DOHH2 (cell line): ENCODE measurements around the gene MIEF2.

ENCODE experiments used
- H3F3A ChIP-seq: fragments of 200-600 bp; sonication (generic), shearing (Covaris generic); 2 replicates; pipeline ENCODE4 v1.6.0; 2016; ENCODE audit warnings: antibody characterized with exemption, mild to moderate bottlenecking; ENCODE audit not compliant: control insufficient read depth, insufficient read depth
- H3K27ac ChIP-seq: fragments of 200-600 bp; sonication (generic); 2 replicates; pipeline ENCODE4 v1.5.1; 2014; ENCODE audit warnings: low read depth, mild to moderate bottlenecking, low read length, moderate library complexity
- H3K27me3 ChIP-seq: fragments of 200-600 bp; sonication (generic); 2 replicates; pipeline ENCODE4 v1.6.1; 2014; ENCODE audit warnings: mild to moderate bottlenecking, low read length, mixed read lengths; ENCODE audit not compliant: control insufficient read depth
- H3K36me3 ChIP-seq: fragments of 200-600 bp; sonication (generic); 2 replicates; pipeline ENCODE4 v1.6.1; 2014; ENCODE audit warnings: mild to moderate bottlenecking, low read length, moderate library complexity, mixed read lengths; ENCODE audit not compliant: control insufficient read depth
- H3K4me1 ChIP-seq: fragments of 200-600 bp; sonication (generic); 2 replicates; pipeline ENCODE4 v1.6.1; 2014; ENCODE audit warnings: mild to moderate bottlenecking, low read length, mixed read lengths; ENCODE audit not compliant: control insufficient read depth
- H3K4me2 ChIP-seq: fragments of 200-600 bp; sonication (generic); 2 replicates; pipeline ENCODE4 v1.6.0; 2014; ENCODE audit warnings: mild to moderate bottlenecking, low read length, moderate library complexity
- H3K4me3 ChIP-seq: fragments of 200-600 bp; sonication (generic); 2 replicates; pipeline ENCODE4 v1.5.1; 2014; ENCODE audit warnings: mild to moderate bottlenecking, low read length, mixed read lengths
- H3K79me2 ChIP-seq: fragments of 200-600 bp; sonication (generic); 2 replicates; pipeline ENCODE4 v1.6.1; 2014; ENCODE audit warnings: mild to moderate bottlenecking, low read length, mixed read lengths; ENCODE audit not compliant: control insufficient read depth
- H3K9me2 ChIP-seq: fragments of 200-600 bp; sonication (generic); replicated peaks from 2 replicates; pipeline ENCODE4 v1.6.1; 2014; ENCODE audit warnings: mild to moderate bottlenecking, low read length, mixed read lengths; ENCODE audit not compliant: control insufficient read depth
- H3K9me3 ChIP-seq: fragments of 200-600 bp; sonication (generic); 2 replicates; pipeline ENCODE4 v1.6.1; 2014; ENCODE audit warnings: antibody characterized with exemption, low read length, mixed read lengths; ENCODE audit not compliant: control insufficient read depth, insufficient read depth
- H4K20me1 ChIP-seq: fragments of 200-600 bp; sonication (generic); 2 replicates; pipeline ENCODE4 v1.6.0; 2014; ENCODE audit warnings: low read depth, mild to moderate bottlenecking, antibody characterized with exemption, low read length, moderate library complexity; ENCODE audit not compliant: control insufficient read depth, insufficient read depth
- CTCF ChIP-seq: fragments of 200-600 bp; sonication (generic); IDR thresholded peaks from one replicate; pipeline ENCODE4 v1.5.1; 2014; ENCODE audit warnings: antibody characterized with exemption, mild to moderate bottlenecking, low read depth, low read length; ENCODE audit not compliant: poor library complexity, severe bottlenecking
- EZH2phosphoT487 ChIP-seq: fragments of 200-600 bp; sonication (generic); IDR thresholded peaks from 2 replicates; pipeline ENCODE4 v1.6.1; 2017; ENCODE audit warnings: borderline replicate concordance, mild to moderate bottlenecking, antibody characterized with exemption, low read length, moderate library complexity, mixed read lengths

MIEF2 gene

DNA sequence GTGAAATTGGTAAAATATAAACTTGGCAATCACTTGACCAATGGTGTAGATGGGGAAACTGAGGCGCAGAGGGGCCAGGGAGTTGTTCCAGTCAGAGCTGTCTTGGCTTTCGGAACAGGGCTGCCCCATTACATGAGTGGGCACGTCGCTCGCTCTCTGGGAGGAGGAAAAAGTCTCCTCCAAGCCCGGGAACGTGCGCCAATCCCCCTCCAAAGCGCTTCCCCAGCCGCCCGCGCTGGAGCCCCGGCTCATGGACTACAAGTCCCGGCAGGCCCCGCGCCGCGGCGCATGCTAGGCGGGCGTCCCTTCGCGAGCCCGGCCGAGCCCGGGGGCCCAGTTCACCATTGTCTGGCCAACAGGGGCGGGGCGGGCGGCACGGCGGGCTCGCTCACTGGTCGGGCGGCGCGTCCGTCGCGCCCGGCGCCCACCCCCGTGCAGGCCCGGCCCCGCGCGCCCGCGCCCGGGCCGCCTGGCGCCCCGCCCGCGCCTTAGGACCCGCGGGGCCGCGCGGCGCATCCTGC, 35.3 kb upstream of the MIEF2 start, which contains the start of gene LLGL1:
Gene LLGL1, plus strand, starts transcription at position 515 of the 521 bp plus-strand sequence. CDS start 48 bp downstream, outside the sequence.
- Histone ChIP-seq H3K4me1 (peaks cover 14% of the 10 kb centered on the region), H3K4me3 (peak within 1 kb of the TSS; percentile 80), H3K9me3 (no peaks in the 10 kb centered on the region), H3K79me2 (peaks cover 8% of the 10 kb centered on the region), H3K4me2 (peak within 1 kb of the TSS; percentile 77), H3K27me3 (no peaks in the 10 kb centered on the region), H3K36me3 (no peaks in the 10 kb centered on the region), H3F3A (no peaks in the 10 kb centered on the region), H3K27ac (no peak within 1 kb of the TSS), H3K9me2 (no peaks in the 10 kb centered on the region), H4K20me1 (no peaks in the 10 kb centered on the region)
- TF ChIP-seq EZH2phosphoT487 (no peak), CTCF (no peak)

DNA sequence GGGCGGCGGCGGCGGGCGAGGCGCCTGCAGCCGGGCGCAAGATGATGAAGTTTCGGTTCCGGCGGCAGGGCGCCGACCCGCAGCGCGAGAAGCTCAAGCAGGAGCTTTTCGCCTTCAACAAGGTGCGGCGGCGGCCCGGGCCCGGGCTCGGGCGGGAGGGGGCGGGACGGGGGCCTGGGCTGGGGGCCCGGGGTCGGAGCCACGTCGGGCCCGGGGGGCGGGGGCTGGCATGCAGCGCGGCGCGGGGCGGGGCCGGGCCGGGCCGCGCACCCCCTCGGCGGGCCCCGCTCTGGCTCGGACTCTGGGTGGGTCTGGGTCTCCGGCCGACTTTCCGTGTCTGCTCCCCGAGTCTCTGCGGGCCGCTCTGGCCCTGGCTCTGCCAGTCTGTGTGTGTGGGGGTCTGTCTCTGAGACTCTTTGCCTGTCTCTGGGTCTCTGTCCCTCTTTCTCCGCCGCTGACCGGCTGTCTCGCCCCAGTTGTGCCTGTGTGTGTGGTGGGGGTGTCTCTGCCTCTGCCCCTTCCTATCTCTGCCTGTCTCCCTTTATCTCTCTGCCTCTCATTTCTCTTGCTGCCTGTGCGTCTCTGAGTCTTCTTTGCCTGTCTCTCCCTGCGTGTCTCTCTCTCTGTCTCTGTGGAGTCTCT, 34.7 kb upstream of the MIEF2 start:
- H3K4me3 ChIP-seq = peak overlapping the region; percentile 80
- peak overlapping the region; percentile 77 for H3K4me2 ChIP-seq
- H3K9me3 ChIP-seq = no peaks in the 10 kb centered on the region
- no peaks in the 10 kb centered on the region for H3K27me3 ChIP-seq
- H3K79me2 ChIP-seq = peaks cover 8% of the 10 kb centered on the region
- peaks cover 14% of the 10 kb centered on the region for H3K4me1 ChIP-seq
- no peak overlapping the region for H3K27ac ChIP-seq
- no peaks in the 10 kb centered on the region for H3K9me2 ChIP-seq
- no peaks in the 10 kb centered on the region for H3F3A ChIP-seq
- no peaks in the 10 kb centered on the region for H4K20me1 ChIP-seq
- H3K36me3 ChIP-seq = no peaks in the 10 kb centered on the region
- TF ChIP-seq CTCF (no peak), EZH2phosphoT487 (no peak)

DNA sequence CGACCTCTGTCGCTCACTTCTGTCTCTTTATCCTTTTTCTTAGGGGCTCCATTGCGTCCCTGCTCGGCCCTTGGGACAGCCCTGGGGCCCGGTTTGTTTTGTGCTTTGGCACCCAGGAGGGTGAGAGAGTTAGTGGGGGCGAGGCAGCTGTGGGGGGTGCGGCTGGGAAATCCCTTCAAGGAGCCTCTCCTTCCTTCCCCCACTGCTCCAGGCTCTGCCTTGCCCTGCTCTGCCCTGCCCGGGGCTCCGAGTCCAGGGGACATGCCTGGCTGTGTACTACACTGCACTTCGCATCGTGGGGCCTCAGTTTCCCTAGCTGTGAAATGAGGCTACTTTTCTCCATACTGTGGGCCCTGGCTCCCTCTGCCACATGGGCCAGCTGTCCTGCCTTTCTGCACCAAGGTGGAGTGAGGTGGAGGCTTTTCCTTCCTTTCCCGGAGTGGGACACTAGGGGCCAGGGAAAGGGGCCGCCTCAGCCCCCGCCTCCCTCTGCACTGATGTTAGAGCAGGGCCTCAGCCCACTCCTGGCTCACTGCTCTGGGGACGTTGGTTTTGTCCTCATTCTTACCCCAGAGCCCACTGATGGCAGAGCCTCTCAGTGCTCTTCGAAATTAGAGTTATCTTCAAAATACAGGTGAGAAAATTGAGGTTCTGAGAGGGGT, 34.0 kb upstream of the MIEF2 start:
- Histone ChIP-seq H3F3A (no peaks in the 10 kb centered on the region), H3K79me2 (peaks cover 8% of the 10 kb centered on the region), H3K27ac (no peak overlapping the region), H4K20me1 (no peaks in the 10 kb centered on the region), H3K4me1 (peaks cover 14% of the 10 kb centered on the region), H3K9me3 (no peaks in the 10 kb centered on the region), H3K4me3 (peak overlapping the region; percentile 80), H3K4me2 (peak overlapping the region; percentile 77), H3K9me2 (no peaks in the 10 kb centered on the region), H3K27me3 (no peaks in the 10 kb centered on the region), H3K36me3 (no peaks in the 10 kb centered on the region)
- TF ChIP-seq CTCF (no peak), EZH2phosphoT487 (no peak)
